Subcutaneous adipose tissue (tissue), 4 donors: ENCODE data around the gene TAF11L2. TPM values are rescaled to one million over a fixed set of nuclear protein-coding genes. Genes with fewer than 3 reads are reported as not detected.

Experiments
- total RNA-seq, 4 donors: library from RNA; depleted of rRNA; stranded (reverse); fragments of >200 nt; gene quantifications; one replicate each; pipeline ENCODE4 v1.1.0, GENCODE V29; 2016
- TF ChIP-seq, protein P1 (sequence below): fragments of 450-650 bp; IDR thresholded peaks from one replicate; pipeline ENCODE4 v1.5.1; 2016; ENCODE audit warnings: low read depth, mild to moderate bottlenecking, control low read depth, antibody characterized with exemption, moderate library complexity

Gene TAF11L2
- total RNA-seq, 4 donors from 2014 or later, result not detected

DNA sequence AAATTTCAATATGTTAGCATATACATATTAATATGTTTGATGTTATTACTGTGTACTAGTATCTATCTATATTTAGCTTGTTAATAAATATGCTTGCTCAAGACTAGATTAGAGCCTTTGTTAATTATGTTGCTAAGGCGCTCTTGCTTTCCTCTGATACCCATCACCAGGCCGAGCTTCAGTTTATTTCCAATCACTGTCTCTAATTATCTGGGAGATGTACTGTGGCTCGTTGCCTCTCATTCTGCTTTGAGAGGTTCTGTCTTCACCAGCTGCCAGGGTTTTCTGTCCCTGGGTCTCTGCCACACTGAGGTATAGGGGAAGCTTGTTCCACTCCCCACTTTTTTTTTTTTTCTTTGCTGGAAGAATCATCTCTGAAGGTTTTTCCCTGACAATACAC, 21.0 kb upstream of the TAF11L2 start:
- TF ChIP-seq, protein P1, sequence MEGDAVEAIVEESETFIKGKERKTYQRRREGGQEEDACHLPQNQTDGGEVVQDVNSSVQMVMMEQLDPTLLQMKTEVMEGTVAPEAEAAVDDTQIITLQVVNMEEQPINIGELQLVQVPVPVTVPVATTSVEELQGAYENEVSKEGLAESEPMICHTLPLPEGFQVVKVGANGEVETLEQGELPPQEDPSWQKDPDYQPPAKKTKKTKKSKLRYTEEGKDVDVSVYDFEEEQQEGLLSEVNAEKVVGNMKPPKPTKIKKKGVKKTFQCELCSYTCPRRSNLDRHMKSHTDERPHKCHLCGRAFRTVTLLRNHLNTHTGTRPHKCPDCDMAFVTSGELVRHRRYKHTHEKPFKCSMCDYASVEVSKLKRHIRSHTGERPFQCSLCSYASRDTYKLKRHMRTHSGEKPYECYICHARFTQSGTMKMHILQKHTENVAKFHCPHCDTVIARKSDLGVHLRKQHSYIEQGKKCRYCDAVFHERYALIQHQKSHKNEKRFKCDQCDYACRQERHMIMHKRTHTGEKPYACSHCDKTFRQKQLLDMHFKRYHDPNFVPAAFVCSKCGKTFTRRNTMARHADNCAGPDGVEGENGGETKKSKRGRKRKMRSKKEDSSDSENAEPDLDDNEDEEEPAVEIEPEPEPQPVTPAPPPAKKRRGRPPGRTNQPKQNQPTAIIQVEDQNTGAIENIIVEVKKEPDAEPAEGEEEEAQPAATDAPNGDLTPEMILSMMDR, result no peak

DNA sequence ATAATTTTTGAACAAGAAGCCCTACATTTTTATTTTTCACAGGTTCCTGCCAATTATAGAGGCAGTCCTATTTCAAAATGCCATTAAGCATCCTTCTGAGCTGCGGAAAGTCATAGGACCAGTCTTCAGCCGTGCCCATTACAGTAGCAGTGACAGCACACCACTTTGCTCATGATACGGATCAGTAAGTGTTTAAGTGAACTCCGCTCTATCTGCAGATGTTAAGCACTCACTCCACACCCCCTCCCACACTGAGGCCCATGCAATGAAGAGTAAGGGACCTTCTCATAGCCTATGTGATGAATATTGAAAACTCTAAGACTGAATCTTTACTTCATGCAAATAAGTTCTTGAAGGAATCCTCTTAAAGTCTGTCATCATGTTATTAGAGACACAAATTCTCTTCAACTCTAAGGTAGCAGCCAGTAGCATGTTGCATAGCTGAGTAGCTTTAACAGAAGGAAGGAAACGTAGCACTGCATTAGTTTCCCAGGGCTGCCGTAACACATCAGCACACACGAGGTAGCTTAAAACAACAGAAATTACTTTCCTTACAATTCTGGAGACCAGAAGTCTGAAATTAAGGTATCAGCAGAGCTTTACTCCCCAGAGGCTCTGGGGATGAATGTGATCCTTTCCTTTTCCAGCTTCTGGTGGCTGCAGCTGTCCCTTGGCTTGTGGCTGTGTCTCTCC, 20.3 kb upstream of the TAF11L2 start:
- TF ChIP-seq, protein P1, result no peak

DNA sequence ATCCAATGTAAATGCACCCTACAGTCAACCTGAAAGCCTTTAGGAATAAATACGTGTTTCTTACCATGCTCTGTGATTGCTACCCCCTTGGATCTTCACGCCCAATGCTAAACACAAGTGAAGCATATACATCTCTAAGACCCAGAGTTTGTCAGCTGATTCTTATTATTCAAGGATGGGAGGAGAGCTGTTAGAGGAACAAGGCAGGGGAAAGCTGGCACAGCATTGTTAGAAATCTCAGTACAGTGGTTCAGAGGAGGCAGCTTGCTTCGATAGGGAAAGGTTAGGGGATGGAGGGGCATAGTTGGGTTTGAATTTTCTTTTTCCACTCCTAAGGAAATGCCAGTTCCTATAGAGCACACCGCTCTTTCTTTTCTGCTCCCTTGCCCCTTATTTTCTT, 16.7 kb upstream of the TAF11L2 start:
- TF ChIP-seq, protein P1, result no peak

DNA sequence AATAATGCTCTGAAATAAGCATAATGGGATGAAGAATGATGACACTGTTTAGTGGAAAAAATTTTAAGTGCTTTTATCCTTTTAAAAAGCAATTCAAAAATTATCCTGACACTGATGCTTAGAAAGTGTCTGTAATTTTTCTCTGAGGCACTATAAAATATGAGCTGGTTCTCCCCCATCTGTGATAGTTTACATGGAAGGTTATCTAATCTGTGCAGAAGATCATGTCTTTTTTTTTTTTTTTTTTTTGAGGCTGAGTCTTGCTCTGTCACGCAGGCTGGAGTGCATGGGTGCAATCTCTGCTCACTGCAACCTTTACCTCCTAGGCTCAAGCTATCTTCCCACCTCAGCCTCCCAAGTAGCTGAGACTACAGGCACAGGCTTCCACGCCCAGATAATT, 15.2 kb upstream of the TAF11L2 start:
- TF ChIP-seq, protein P1, result no peak

DNA sequence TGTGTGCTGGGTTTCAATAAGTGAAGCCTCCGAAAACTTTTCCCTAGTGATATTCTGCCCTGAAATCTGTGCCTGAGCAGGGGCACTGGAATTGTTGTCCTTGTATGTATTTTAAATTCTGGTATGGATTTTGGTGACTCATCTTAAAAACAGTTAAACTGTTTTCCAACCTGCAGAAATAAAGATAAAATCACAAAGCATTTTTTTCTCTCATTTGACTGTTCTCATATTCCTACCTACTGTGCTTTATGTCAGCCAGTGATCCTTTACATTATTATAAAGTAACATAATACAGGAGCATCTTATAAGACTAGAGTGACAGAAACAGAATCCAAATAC, 10.9 kb upstream of the TAF11L2 start:
- TF ChIP-seq, protein P1, result no peak

DNA sequence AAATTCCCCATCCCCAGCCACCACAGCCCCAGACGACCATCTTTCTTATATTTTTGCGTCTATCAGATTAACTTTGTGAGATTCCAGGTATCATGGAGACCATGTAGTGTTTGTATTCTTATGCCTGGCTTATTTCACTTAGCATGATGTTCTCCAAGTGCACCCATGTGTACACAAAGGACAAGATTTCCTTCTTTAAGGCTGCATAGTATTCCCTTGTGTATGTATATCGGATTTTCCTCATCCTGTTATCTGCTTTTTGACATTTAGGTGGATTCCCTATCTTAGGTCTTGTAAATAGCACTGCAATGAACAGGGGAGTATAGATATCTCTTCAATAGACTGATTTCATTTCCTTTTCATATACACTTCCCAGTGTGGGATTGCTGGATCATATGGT, 5.3 kb upstream of the TAF11L2 start:
- TF ChIP-seq, protein P1, result no peak

DNA sequence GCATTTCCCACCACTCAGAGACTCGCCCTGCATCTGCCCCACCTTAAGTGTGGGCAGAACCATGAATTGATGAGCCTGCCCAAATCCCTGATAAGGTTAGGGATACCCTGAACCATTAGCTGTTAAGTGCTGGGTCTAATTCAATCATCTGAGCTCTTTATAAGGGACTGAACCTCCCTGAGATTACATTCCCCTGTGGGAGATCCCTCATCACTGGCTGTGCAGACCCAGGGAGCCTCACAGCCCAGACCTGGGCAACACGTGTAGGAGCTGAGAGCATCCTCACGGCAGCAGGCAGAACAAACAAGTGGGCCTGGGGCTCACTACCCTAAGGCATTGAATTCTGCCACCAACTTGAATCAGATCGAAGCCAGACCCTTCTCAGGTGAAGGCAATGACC, 585 bp upstream of the TAF11L2 start:
- TF ChIP-seq, protein P1, result no peak
